HepG2 (cell line): ENCODE data around the gene NDRG3. TPM values are rescaled to one million over a fixed set of nuclear protein-coding genes. Genes with fewer than 3 reads are reported as not detected.

Experiments used
- AKAP8 ChIP-seq: sonication (generic); formaldehyde crosslinking; IDR thresholded peaks from 2 replicates; pipeline ENCODE4 v1.5.1; 2020; ENCODE audit warnings: mild to moderate bottlenecking, missing genetic modification reagents
- ARHGAP35 ChIP-seq: sonication (generic); formaldehyde crosslinking; IDR thresholded peaks from 2 replicates; pipeline ENCODE4 v1.9.0; 2022; ENCODE audit warnings: mild to moderate bottlenecking, inconsistent platforms, moderate library complexity, missing genetic modification reagents, borderline replicate concordance
- HNRNPUL1 ChIP-seq: fragments of 200-400 bp; formaldehyde crosslinking; IDR thresholded peaks from 2 replicates; pipeline ENCODE4 v1.6.1; 2017; ENCODE audit warnings: low read depth, mild to moderate bottlenecking, low read length, moderate library complexity
- KLF11 ChIP-seq: IDR thresholded peaks from 2 replicates; pipeline ENCODE4 v1.6.1; 2016; ENCODE audit warnings: missing compliant biosample characterization
- MEF2D ChIP-seq: sonication (generic); formaldehyde crosslinking; IDR thresholded peaks from 2 replicates; pipeline ENCODE4 v1.5.1; 2020; ENCODE audit warnings: mild to moderate bottlenecking, missing genetic modification reagents
- PPARG ChIP-seq: conservative IDR thresholded peaks from 2 replicates; pipeline ENCODE4 v1.6.1; 2016; ENCODE audit warnings: missing biosample characterization, missing genetic modification reagents
- RFX5 ChIP-seq: IDR thresholded peaks from 2 replicates; pipeline ENCODE4 v1.6.1; 2011; ENCODE audit warnings: low read depth, low read length, improper control_type of control experiment
- SP4 ChIP-seq: sonication (generic); formaldehyde crosslinking; IDR thresholded peaks from 2 replicates; pipeline ENCODE4 v1.8.1; 2023; ENCODE audit warnings: mild to moderate bottlenecking, missing genetic modification reagents
- SPEN ChIP-seq: sonication (generic); formaldehyde crosslinking; IDR thresholded peaks from 2 replicates; pipeline ENCODE4 v1.5.1; 2020; ENCODE audit warnings: low read depth, mild to moderate bottlenecking, missing genetic modification reagents
- TFDP2 ChIP-seq: sonication (generic); formaldehyde crosslinking; IDR thresholded peaks from 2 replicates; pipeline ENCODE4 v1.4.0; 2020; ENCODE audit warnings: missing genetic modification reagents
- ZNF251 ChIP-seq: sonication (generic); formaldehyde crosslinking; IDR thresholded peaks from 2 replicates; pipeline ENCODE4 v1.9.0; 2021; ENCODE audit warnings: mild to moderate bottlenecking, missing genetic modification reagents
- ZNF510 ChIP-seq: sonication (generic); formaldehyde crosslinking; IDR thresholded peaks from 2 replicates; pipeline ENCODE4 v1.4.0; 2020; ENCODE audit warnings: low read depth, mild to moderate bottlenecking, missing genetic modification reagents
- ZNF775 ChIP-seq: sonication (generic); formaldehyde crosslinking; IDR thresholded peaks from 2 replicates; pipeline ENCODE4 v1.4.0; 2020; ENCODE audit warnings: missing genetic modification reagents, mild to moderate bottlenecking, moderate library complexity, borderline replicate concordance
- polyA plus RNA-seq, 8 experiments: library from polyadenylated mRNA; depleted of rRNA in 3 of 8; stranded (reverse) in 7 of 8; unstranded in 1 of 8; fragments of >200 nt; fragmentation: Illumina TruSeq in 4 of 8; extraction: Trizol in 4 of 8; gene quantifications; 2 replicates each; pipeline versions ENCODE4 v1.2.1 to v1.2.3, GENCODE V29; 2011 to 2016; ENCODE audit warnings: low read depth in 4 of 8, missing spikeins in 1 of 8, mixed read lengths in 1 of 8; ENCODE audit not compliant: insufficient read depth in 1 of 8
- total RNA-seq, 5 experiments: library from RNA; depleted of rRNA; stranded (reverse); fragments of >200 nt; fragmentation: Illumina TruSeq; extraction: Trizol; gene quantifications; 2 replicates each; pipeline ENCODE4 v1.2.3, GENCODE V29; 2016; ENCODE audit warnings: low read depth in 1 of 5
- TF ChIP-seq, protein P1 (sequence below): sonication (generic); formaldehyde crosslinking; IDR thresholded peaks from 2 replicates; pipeline ENCODE4 v1.5.0; 2020; ENCODE audit warnings: mild to moderate bottlenecking, missing genetic modification reagents, borderline replicate concordance
- TF ChIP-seq, protein P2 (sequence below): sonication (generic); formaldehyde crosslinking; IDR thresholded peaks from 2 replicates; pipeline ENCODE4 v1.5.1; 2020; ENCODE audit warnings: mild to moderate bottlenecking, moderate library complexity, missing genetic modification reagents
- TF ChIP-seq, protein P3 (sequence below): sonication (generic); formaldehyde crosslinking; IDR thresholded peaks from 2 replicates; pipeline ENCODE4 v1.4.0; 2020; ENCODE audit warnings: mild to moderate bottlenecking, low read depth, missing genetic modification reagents
- TF ChIP-seq, protein P4 (sequence below): sonication (generic); formaldehyde crosslinking; IDR thresholded peaks from 2 replicates; pipeline ENCODE4 v1.4.0; 2020; ENCODE audit warnings: mild to moderate bottlenecking, missing genetic modification reagents

Gene NDRG3
- total and polyA plus RNA-seq, 2 of the 13 experiments (the other 11 are each of a cell fraction or from before 2014, with no cell fraction given): 36.0 to 40.5 TPM

- peak; percentile 84 for TF ChIP-seq RFX5
- TF ChIP-seq, protein P1, sequence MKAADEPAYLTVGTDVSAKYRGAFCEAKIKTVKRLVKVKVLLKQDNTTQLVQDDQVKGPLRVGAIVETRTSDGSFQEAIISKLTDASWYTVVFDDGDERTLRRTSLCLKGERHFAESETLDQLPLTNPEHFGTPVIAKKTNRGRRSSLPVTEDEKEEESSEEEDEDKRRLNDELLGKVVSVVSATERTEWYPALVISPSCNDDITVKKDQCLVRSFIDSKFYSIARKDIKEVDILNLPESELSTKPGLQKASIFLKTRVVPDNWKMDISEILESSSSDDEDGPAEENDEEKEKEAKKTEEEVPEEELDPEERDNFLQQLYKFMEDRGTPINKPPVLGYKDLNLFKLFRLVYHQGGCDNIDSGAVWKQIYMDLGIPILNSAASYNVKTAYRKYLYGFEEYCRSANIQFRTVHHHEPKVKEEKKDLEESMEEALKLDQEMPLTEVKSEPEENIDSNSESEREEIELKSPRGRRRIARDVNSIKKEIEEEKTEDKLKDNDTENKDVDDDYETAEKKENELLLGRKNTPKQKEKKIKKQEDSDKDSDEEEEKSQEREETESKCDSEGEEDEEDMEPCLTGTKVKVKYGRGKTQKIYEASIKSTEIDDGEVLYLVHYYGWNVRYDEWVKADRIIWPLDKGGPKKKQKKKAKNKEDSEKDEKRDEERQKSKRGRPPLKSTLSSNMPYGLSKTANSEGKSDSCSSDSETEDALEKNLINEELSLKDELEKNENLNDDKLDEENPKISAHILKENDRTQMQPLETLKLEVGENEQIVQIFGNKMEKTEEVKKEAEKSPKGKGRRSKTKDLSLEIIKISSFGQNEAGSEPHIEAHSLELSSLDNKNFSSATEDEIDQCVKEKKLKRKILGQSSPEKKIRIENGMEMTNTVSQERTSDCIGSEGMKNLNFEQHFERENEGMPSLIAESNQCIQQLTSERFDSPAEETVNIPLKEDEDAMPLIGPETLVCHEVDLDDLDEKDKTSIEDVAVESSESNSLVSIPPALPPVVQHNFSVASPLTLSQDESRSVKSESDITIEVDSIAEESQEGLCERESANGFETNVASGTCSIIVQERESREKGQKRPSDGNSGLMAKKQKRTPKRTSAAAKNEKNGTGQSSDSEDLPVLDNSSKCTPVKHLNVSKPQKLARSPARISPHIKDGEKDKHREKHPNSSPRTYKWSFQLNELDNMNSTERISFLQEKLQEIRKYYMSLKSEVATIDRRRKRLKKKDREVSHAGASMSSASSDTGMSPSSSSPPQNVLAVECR: peak; percentile 100
- TF ChIP-seq, protein P2, sequence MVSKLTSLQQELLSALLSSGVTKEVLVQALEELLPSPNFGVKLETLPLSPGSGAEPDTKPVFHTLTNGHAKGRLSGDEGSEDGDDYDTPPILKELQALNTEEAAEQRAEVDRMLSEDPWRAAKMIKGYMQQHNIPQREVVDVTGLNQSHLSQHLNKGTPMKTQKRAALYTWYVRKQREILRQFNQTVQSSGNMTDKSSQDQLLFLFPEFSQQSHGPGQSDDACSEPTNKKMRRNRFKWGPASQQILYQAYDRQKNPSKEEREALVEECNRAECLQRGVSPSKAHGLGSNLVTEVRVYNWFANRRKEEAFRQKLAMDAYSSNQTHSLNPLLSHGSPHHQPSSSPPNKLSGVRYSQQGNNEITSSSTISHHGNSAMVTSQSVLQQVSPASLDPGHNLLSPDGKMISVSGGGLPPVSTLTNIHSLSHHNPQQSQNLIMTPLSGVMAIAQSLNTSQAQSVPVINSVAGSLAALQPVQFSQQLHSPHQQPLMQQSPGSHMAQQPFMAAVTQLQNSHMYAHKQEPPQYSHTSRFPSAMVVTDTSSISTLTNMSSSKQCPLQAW (CRISPR knock-in tag): peak; percentile 58; the same call in 1 of the 2 replicates
- peak; percentile 100 for TF ChIP-seq TFDP2 (CRISPR knock-in tag)
- 0 out of 2 replicates have a peak, but pooled peaks have one; percentile 6 for TF ChIP-seq PPARG (CRISPR knock-in tag)
- TF ChIP-seq, protein P3, sequence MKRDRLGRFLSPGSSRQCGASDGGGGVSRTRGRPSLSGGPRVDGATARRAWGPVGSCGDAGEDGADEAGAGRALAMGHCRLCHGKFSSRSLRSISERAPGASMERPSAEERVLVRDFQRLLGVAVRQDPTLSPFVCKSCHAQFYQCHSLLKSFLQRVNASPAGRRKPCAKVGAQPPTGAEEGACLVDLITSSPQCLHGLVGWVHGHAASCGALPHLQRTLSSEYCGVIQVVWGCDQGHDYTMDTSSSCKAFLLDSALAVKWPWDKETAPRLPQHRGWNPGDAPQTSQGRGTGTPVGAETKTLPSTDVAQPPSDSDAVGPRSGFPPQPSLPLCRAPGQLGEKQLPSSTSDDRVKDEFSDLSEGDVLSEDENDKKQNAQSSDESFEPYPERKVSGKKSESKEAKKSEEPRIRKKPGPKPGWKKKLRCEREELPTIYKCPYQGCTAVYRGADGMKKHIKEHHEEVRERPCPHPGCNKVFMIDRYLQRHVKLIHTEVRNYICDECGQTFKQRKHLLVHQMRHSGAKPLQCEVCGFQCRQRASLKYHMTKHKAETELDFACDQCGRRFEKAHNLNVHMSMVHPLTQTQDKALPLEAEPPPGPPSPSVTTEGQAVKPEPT: peak; percentile 94
- peak; percentile 97; the same call in 1 of the 2 replicates for TF ChIP-seq ZNF251
- peak; percentile 66 for TF ChIP-seq SP4 (CRISPR knock-in tag)
- no peak for TF ChIP-seq HNRNPUL1
- peak; percentile 65 for TF ChIP-seq MEF2D (CRISPR knock-in tag)
- peak; percentile 82; the same call in 1 of the 2 replicates for TF ChIP-seq ZNF510 (CRISPR knock-in tag)
- TF ChIP-seq, protein P4, sequence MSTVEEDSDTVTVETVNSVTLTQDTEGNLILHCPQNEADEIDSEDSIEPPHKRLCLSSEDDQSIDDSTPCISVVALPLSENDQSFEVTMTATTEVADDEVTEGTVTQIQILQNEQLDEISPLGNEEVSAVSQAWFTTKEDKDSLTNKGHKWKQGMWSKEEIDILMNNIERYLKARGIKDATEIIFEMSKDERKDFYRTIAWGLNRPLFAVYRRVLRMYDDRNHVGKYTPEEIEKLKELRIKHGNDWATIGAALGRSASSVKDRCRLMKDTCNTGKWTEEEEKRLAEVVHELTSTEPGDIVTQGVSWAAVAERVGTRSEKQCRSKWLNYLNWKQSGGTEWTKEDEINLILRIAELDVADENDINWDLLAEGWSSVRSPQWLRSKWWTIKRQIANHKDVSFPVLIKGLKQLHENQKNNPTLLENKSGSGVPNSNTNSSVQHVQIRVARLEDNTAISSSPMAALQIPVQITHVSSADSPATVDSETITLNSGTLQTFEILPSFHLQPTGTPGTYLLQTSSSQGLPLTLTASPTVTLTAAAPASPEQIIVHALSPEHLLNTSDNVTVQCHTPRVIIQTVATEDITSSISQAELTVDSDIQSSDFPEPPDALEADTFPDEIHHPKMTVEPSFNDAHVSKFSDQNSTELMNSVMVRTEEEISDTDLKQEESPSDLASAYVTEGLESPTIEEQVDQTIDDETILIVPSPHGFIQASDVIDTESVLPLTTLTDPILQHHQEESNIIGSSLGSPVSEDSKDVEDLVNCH (CRISPR knock-in tag): no peak; the same call in 1 of the 2 replicates
- TF ChIP-seq KLF11: peak; percentile 85; the same call in 1 of the 2 replicates
- no peak for TF ChIP-seq ZNF775 (CRISPR knock-in tag)
- no peak for TF ChIP-seq ARHGAP35 (CRISPR knock-in tag)
- TF ChIP-seq AKAP8 (CRISPR knock-in tag): 0 out of 2 replicates have a peak, but pooled peaks have one; percentile 55
- TF ChIP-seq SPEN (CRISPR knock-in tag): peak; percentile 85
Observed at GRCh38 chr20:36773597-36774390, 27.9 kb upstream of the NDRG3 start, which contains the start of gene DSN1 (continued).
